Gastroesophageal sphincter (tissue), 3 donors: ENCODE data around the gene NEIL1.

ENCODE experiments used
- CTCF ChIP-seq, 4 experiments: fragments of 200-600 bp in 2 of 4; fragments of 450-650 bp in 2 of 4; sonication (generic) in 1 of 4; IDR thresholded peaks; one replicate each; pipeline ENCODE4 v1.5.1; 2017 to 2019; ENCODE audit warnings: antibody characterized with exemption in 4 of 4, mild to moderate bottlenecking in 2 of 4, moderate library complexity in 2 of 4
- EP300 ChIP-seq: sonication (generic); formaldehyde crosslinking; IDR thresholded peaks from one replicate; pipeline ENCODE4 v1.6.1; 2017; ENCODE audit warnings: antibody characterized with exemption, mild to moderate bottlenecking
- POLR2A ChIP-seq, 2 donors: fragments of 450-650 bp; IDR thresholded peaks; one replicate each; pipeline ENCODE4 v1.6.1; 2017; ENCODE audit warnings: antibody characterized with exemption in 2 of 2, mild to moderate bottlenecking in 2 of 2, moderate library complexity in 1 of 2
- POLR2AphosphoS5 ChIP-seq: sonication (generic); formaldehyde crosslinking; IDR thresholded peaks from one replicate; pipeline ENCODE4 v1.6.1; 2017; ENCODE audit warnings: antibody characterized with exemption

- no peak for TF ChIP-seq CTCF (IDR thresholded peaks at IDR 0.05)
- TF ChIP-seq POLR2A (IDR thresholded peaks at IDR 0.05) = no peak
- no peak for TF ChIP-seq EP300
- no peak for TF ChIP-seq POLR2AphosphoS5
These were observed 19.8 kb upstream of the NEIL1 start for GRCh38 chr15:75327005-75327404.
